GM18870 (cell line): ENCODE measurements around the gene ACSL1.

ENCODE experiments used
- ATAC-seq: cut with Tn5 transposase; IDR thresholded peaks from one replicate; pipeline ENCODE4 v1.9.1; 2021; ENCODE audit warnings: moderate library complexity; ENCODE audit not compliant: unreplicated experiment

The ACSL1 gene

GRCh38 chr4:184731056-184731455, 94.7 kb downstream of the ACSL1 start:
- no peak for ATAC-seq

GRCh38 chr4:184729946-184730345, 95.8 kb downstream of the ACSL1 start:
- ATAC-seq, result no peak

GRCh38 chr4:184728858-184729257, 96.9 kb downstream of the ACSL1 start:
- ATAC-seq, result no peak

GRCh38 chr4:184727430-184727829, 98.3 kb downstream of the ACSL1 start:
- no peak for ATAC-seq

- no peak for ATAC-seq
Measured at GRCh38 chr4:184722798-184723197, 103.0 kb downstream of the ACSL1 start.

GRCh38 chr4:184721254-184721653, 104.5 kb downstream of the ACSL1 start:
- no peak for ATAC-seq

- ATAC-seq, result no peak
Measured at GRCh38 chr4:184719407-184719806, 106.4 kb downstream of the ACSL1 start.

GRCh38 chr4:184715526-184715925, 110.2 kb downstream of the ACSL1 start:
- ATAC-seq, result no peak

GRCh38 chr4:184713887-184714286, 111.9 kb downstream of the ACSL1 start:
- ATAC-seq, result no peak

GRCh38 chr4:184712322-184712721, 113.4 kb downstream of the ACSL1 start:
- no peak for ATAC-seq

GRCh38 chr4:184706453-184706852, 119.3 kb downstream of the ACSL1 start:
- ATAC-seq, result no peak

GRCh38 chr4:184705692-184706091, 120.1 kb downstream of the ACSL1 start:
- no peak for ATAC-seq
